Neural cell (in vitro differentiated cells): ENCODE measurements around the gene DTD1. TPM values are rescaled to one million over a fixed set of nuclear protein-coding genes. Genes with fewer than 3 reads are reported as not detected.

Experiments
- H2AFZ ChIP-seq: fragments of 200-600, 300-800 bp; sonication (generic), shearing (Covaris generic); 2 replicates; pipeline ENCODE4 v1.6.0; 2014; ENCODE audit warnings: low read depth, mild to moderate bottlenecking, antibody characterized with exemption, low read length, moderate library complexity
- H3F3A ChIP-seq: fragments of 200-600 bp; shearing (Covaris generic); 2 replicates; pipeline ENCODE4 v1.6.1; 2016; ENCODE audit warnings: mild to moderate bottlenecking, moderate library complexity, mixed read lengths, antibody characterized with exemption, low read length; ENCODE audit not compliant: insufficient read depth, poor library complexity, severe bottlenecking
- H3K27ac ChIP-seq: fragments of 200-600, 300-800 bp; sonication (generic), shearing (Covaris generic); 2 replicates; pipeline ENCODE4 v1.5.1; 2014; ENCODE audit warnings: mild to moderate bottlenecking, low read length, moderate library complexity
- H3K27me3 ChIP-seq: fragments of 300-800, 200-600 bp; sonication (generic), shearing (Covaris generic); 2 replicates; pipeline ENCODE4 v1.6.0; 2014; ENCODE audit warnings: mild to moderate bottlenecking, low read depth, low read length, moderate library complexity; ENCODE audit not compliant: insufficient read depth
- H3K36me3 ChIP-seq: fragments of 300-800, 200-600 bp; sonication (generic), shearing (Covaris generic); 2 replicates; pipeline ENCODE4 v1.5.1; 2014; ENCODE audit warnings: mild to moderate bottlenecking, antibody characterized with exemption, low read length, moderate library complexity; ENCODE audit not compliant: insufficient read depth
- H3K4me2 ChIP-seq: fragments of 300-800, 200-600 bp; sonication (generic), shearing (Covaris generic); 2 replicates; pipeline ENCODE4 v1.6.0; 2014; ENCODE audit warnings: mild to moderate bottlenecking, low read length
- H3K4me3 ChIP-seq: fragments of 300-800, 200-600 bp; sonication (generic), shearing (Covaris generic); 2 replicates; pipeline ENCODE4 v1.5.1; 2014; ENCODE audit warnings: mild to moderate bottlenecking, low read length, moderate library complexity
- H3K79me2 ChIP-seq: fragments of 200-600 bp; shearing (Covaris generic); replicated peaks from 2 replicates; pipeline ENCODE4 v1.6.0; 2014; ENCODE audit warnings: mild to moderate bottlenecking, low read length, moderate library complexity; ENCODE audit not compliant: insufficient read depth
- H3K9ac ChIP-seq: fragments of 300-800, 200-600 bp; sonication (generic), shearing (Covaris generic); 2 replicates; pipeline ENCODE4 v1.6.1; 2016; ENCODE audit warnings: mild to moderate bottlenecking, low read length, mixed read lengths
- H3K9me2 ChIP-seq: fragments of 200-600 bp; shearing (Covaris generic); 2 replicates; pipeline ENCODE4 v1.6.1; 2016; ENCODE audit warnings: mild to moderate bottlenecking, low read length, mixed read lengths; ENCODE audit not compliant: insufficient read depth
- H3K9me3 ChIP-seq: fragments of 200-600, 300-800 bp; sonication (generic), shearing (Covaris generic); 2 replicates; pipeline ENCODE4 v1.6.1; 2016; ENCODE audit warnings: mild to moderate bottlenecking, mixed run types, low read length, moderate library complexity, mixed read lengths
- H4K20me1 ChIP-seq: fragments of 200-600 bp; shearing (Covaris generic); 2 replicates; pipeline ENCODE4 v1.6.1; 2016; ENCODE audit warnings: mild to moderate bottlenecking, mixed run types; ENCODE audit not compliant: insufficient read depth
- CTCF ChIP-seq: fragments of 450-650 bp; IDR thresholded peaks from 2 replicates; pipeline ENCODE4 v1.5.1; 2014; ENCODE audit warnings: antibody characterized with exemption, mild to moderate bottlenecking, moderate library complexity; ENCODE audit not compliant: poor library complexity, severe bottlenecking
- EP300 ChIP-seq: fragments of 450-650 bp; conservative IDR thresholded peaks from 2 replicates; pipeline ENCODE4 v1.6.1; 2014; ENCODE audit warnings: antibody characterized with exemption, mild to moderate bottlenecking, moderate library complexity; ENCODE audit not compliant: poor library complexity, severe bottlenecking
- EZH2 ChIP-seq: fragments of 200-600, 300-800 bp; shearing (Covaris generic), sonication (generic); IDR thresholded peaks from 2 replicates; pipeline ENCODE4 v1.6.1; 2014; ENCODE audit warnings: antibody characterized with exemption, low read length, borderline replicate concordance, mild to moderate bottlenecking; ENCODE audit not compliant: insufficient read depth, poor library complexity, severe bottlenecking
- MXI1 ChIP-seq: fragments of 450-650 bp; conservative IDR thresholded peaks from 2 replicates; pipeline ENCODE4 v1.6.1; 2014; ENCODE audit warnings: antibody characterized with exemption, mild to moderate bottlenecking; ENCODE audit not compliant: poor library complexity, severe bottlenecking
- POLR2AphosphoS5 ChIP-seq: IDR thresholded peaks from 2 replicates; pipeline ENCODE4 v1.6.1; 2012
- RAD21 ChIP-seq: fragments of 450-650 bp; conservative IDR thresholded peaks from 2 replicates; pipeline ENCODE4 v1.6.1; 2014; ENCODE audit warnings: antibody characterized with exemption, mild to moderate bottlenecking, moderate library complexity
- REST ChIP-seq: IDR thresholded peaks from 2 replicates; pipeline ENCODE4 v1.6.1; 2012; ENCODE audit warnings: borderline replicate concordance
- SMC3 ChIP-seq: fragments of 450-650 bp; conservative IDR thresholded peaks from 2 replicates; pipeline ENCODE4 v1.6.1; 2014; ENCODE audit warnings: antibody characterized with exemption, mild to moderate bottlenecking, moderate library complexity; ENCODE audit not compliant: poor library complexity
- TAF1 ChIP-seq: IDR thresholded peaks from 2 replicates; pipeline ENCODE4 v1.6.1; 2012; ENCODE audit warnings: low read depth
- polyA plus RNA-seq: library from polyadenylated mRNA; depleted of rRNA; stranded (reverse); fragments of >200 nt; gene quantifications from 2 replicates; pipeline ENCODE4 v1.2.3, GENCODE V29; 2014

Gene DTD1
- polyA plus RNA-seq, 1 donor from 2014 or later: 337 TPM

- H4K20me1 ChIP-seq: no peaks in the 10 kb centered on the region
- peaks cover 17% of the 10 kb centered on the region for H3K79me2 ChIP-seq
- H3F3A ChIP-seq: no peaks in the 10 kb centered on the region
- peak overlapping the region; percentile 97 for H3K4me2 ChIP-seq
- TF ChIP-seq REST (no peak), TAF1 (no peak), EZH2 (no peak), CTCF (no peak), MXI1 (no peak), RAD21 (no peak), POLR2AphosphoS5 (no peak)
- peak overlapping the region; percentile 82 for H3K4me3 ChIP-seq
- H2AFZ ChIP-seq: peak overlapping the region; percentile 99
- H3K27me3 ChIP-seq: no peaks in the 10 kb centered on the region
- peak overlapping the region; percentile 79 for H3K27ac ChIP-seq
- no peaks in the 10 kb centered on the region for H3K36me3 ChIP-seq
- no peaks in the 10 kb centered on the region for H3K9me3 ChIP-seq
- H3K9ac ChIP-seq: peak overlapping the region; percentile 83
- no peaks in the 10 kb centered on the region for H3K9me2 ChIP-seq
These were observed 20.1 kb upstream of the DTD1 start for GRCh38 chr20:18567739-18568091.

GRCh38 chr20:18571009-18571408, 16.8 kb upstream of the DTD1 start:
- TF ChIP-seq REST: no peak
- no peak for TF ChIP-seq TAF1
- TF ChIP-seq EP300: no peak
- no peak for TF ChIP-seq POLR2AphosphoS5
- TF ChIP-seq CTCF: no peak
- no peak for TF ChIP-seq MXI1
- no peak for TF ChIP-seq SMC3
- Histone ChIP-seq H3K79me2 (peaks cover 17% of the 10 kb centered on the region), H3K27me3 (no peaks in the 10 kb centered on the region), H3K36me3 (no peaks in the 10 kb centered on the region), H3K9me2 (no peaks in the 10 kb centered on the region), H3K4me2 (no peak overlapping the region), H3K9ac (no peak overlapping the region), H3K27ac (no peak overlapping the region), H2AFZ (no peak overlapping the region), H3K4me3 (no peak overlapping the region), H3F3A (no peaks in the 10 kb centered on the region), H4K20me1 (no peaks in the 10 kb centered on the region), H3K9me3 (no peaks in the 10 kb centered on the region)
